ENCODE data around the gene PRPF8. TPM values are rescaled to one million over a fixed set of nuclear protein-coding genes. Genes with fewer than 3 reads are reported as not detected.

PRPF8 gene
- total and polyA plus RNA-seq, 8 donors = 33.6 to 252 (median 147) TPM

DNA sequence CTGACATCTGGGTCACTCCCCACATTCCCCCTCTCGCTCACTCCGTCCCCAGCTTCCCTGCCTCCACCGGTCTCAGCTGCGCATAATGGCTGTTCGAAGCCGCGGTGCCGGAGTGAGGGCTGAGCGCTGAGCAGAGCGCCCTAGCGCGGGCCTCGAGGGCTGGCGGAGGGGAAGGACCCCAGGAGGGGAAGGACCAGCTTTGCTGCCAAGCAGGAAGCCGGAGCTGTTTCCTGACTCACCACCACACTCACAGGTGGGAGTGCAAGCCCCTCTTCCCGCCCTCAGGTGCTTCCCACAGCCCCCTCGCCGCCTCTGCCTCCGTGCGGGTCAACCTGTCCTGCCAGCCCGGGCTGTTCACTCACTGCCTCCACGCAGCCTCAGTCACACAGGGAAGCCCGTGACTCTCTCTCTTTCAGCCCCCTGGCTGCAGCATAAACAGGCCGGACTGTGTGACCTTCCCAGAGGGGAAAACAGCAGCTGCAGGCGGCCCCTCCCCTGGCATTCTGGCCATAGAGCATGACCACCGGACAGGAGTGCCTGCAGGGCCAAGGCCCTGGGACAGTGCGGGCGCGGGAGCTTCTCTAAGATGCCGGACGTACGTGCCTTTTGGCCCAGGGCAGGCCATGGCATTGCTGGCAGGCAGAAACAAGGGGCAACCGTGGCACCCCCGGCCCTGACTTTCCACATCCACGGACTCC is 79.7 kb downstream of the PRPF8 start:
- TF ChIP-seq POLR2A (IDR thresholded peaks at IDR 0.05) (no peak), POLR2AphosphoS5 (IDR thresholded peaks at IDR 0.05) (no peak), EP300 (IDR thresholded peaks at IDR 0.05) (no peak)
- TF ChIP-seq, protein P1, sequence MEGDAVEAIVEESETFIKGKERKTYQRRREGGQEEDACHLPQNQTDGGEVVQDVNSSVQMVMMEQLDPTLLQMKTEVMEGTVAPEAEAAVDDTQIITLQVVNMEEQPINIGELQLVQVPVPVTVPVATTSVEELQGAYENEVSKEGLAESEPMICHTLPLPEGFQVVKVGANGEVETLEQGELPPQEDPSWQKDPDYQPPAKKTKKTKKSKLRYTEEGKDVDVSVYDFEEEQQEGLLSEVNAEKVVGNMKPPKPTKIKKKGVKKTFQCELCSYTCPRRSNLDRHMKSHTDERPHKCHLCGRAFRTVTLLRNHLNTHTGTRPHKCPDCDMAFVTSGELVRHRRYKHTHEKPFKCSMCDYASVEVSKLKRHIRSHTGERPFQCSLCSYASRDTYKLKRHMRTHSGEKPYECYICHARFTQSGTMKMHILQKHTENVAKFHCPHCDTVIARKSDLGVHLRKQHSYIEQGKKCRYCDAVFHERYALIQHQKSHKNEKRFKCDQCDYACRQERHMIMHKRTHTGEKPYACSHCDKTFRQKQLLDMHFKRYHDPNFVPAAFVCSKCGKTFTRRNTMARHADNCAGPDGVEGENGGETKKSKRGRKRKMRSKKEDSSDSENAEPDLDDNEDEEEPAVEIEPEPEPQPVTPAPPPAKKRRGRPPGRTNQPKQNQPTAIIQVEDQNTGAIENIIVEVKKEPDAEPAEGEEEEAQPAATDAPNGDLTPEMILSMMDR (IDR thresholded peaks at IDR 0.05) = no peak
- intact Hi-C loops (cut with DNase I; ENCODE audit: low total_unique reads) = no loop called here
- Histone ChIP-seq H3K4me3 (no peak overlapping the region), H3K4me1 (peaks cover 5 to 37% (median 29%) of the 10 kb centered on the region in 4 donors), H3K9me3 (no peaks in the 10 kb centered on the region), H3K27ac (peak overlapping the region; percentile 41 to 75 (median 65)), H3K27me3 (no peaks in the 10 kb centered on the region), H3K36me3 (peaks cover 0 to 28% (median 9%) of the 10 kb centered on the region in 4 donors)
- peak; percentile 33 to 65 for DNase-seq
- 69 to 80% (median 77%) methylated on average over 27 to 35 of the region's 35 CpGs for WGBS, 5 donors

DNA sequence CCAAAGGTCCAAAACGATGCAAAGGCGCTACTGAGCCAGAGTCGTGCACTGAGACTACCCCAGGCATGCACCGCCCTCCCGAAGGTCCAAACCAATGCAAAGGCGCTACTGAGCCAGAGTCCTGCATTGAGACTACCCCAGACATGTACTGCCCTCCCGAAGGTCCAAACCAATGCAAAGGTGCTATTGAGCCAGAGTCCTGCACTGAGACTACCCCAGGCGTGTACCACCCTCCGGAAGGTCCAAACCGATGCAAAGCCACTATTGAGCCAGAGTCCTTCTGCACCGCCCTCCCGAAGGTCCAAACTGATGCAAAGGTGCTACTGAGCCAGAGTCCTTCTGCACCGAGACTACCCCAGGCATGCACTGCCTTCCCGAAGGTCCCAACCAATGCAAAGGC is 83.1 kb downstream of the PRPF8 start:
- Histone ChIP-seq H3K27ac (no peak overlapping the region), H3K9me3 (no peaks in the 10 kb centered on the region), H3K4me1 (peaks cover 10 to 37% (median 33%) of the 10 kb centered on the region in 4 donors), H3K4me3 (no peak overlapping the region), H3K36me3 (peaks cover 0 to 21% (median 9%) of the 10 kb centered on the region in 4 donors), H3K27me3 (no peaks in the 10 kb centered on the region)
- 96 to 98% (median 97%) methylated on average over 11 to 14 of the region's 14 CpGs for whole genome bisulfite sequencing, 5 donors
- intact Hi-C loops (cut with DNase I; ENCODE audit: low total_unique reads) = no loop called here
- no peak for DNase-seq
- TF ChIP-seq POLR2A (IDR thresholded peaks at IDR 0.05) = no peak
- TF ChIP-seq, protein P1 (IDR thresholded peaks at IDR 0.05) = no peak
- no peak for TF ChIP-seq EP300 (IDR thresholded peaks at IDR 0.05)
- TF ChIP-seq POLR2AphosphoS5 (IDR thresholded peaks at IDR 0.05) = no peak

Small RNA genes within 50 kb of the gene (small RNA-seq; reads per million reads assigned to genes)
- 0 reads per million in 4 donors for gene RN7SL105P

Other genes with a start within 250 kb of the PRPF8 start
- 10 to 100 TPM; 18.2 to 87.5 (median 53.5) TPM for gene CRK, start 228.6 kb downstream of the PRPF8 start, total RNA-seq
- gene CRK, start 228.6 kb downstream of the PRPF8 start, polyA plus RNA-seq = 10 to 100 TPM; 18.0 to 40.5 (median 32.9) TPM
- gene MYO1C, start 192.2 kb downstream of the PRPF8 start, total RNA-seq = 100 to 1,000 TPM in 3 of 5 donors, 10 to 100 TPM in 2; 74.2 to 158 (median 107) TPM
- 10 to 100 TPM; 45.2 to 61.3 (median 54.4) TPM for gene MYO1C, start 192.2 kb downstream of the PRPF8 start, polyA plus RNA-seq
- gene INPP5K, start 168.3 kb downstream of the PRPF8 start, total RNA-seq = 10 to 100 TPM; 38.0 to 97.6 (median 93.4) TPM
- gene INPP5K, start 168.3 kb downstream of the PRPF8 start, polyA plus RNA-seq = 10 to 100 TPM; 22.9 to 27.1 (median 26.6) TPM
- 10 to 100 TPM; 12.1 to 61.7 (median 23.9) TPM for gene PITPNA, start 122.1 kb downstream of the PRPF8 start, total RNA-seq
- 10 to 100 TPM; 19.5 to 27.0 (median 21.8) TPM for gene PITPNA, start 122.1 kb downstream of the PRPF8 start, polyA plus RNA-seq
- gene SLC43A2, start 56.0 kb downstream of the PRPF8 start, total RNA-seq = 10 to 100 TPM in 2 of 5 donors, 1 to 10 TPM in 2, under 1 TPM in 1; 0.29 to 15.8 (median 6.5) TPM
- gene SLC43A2, start 56.0 kb downstream of the PRPF8 start, polyA plus RNA-seq = 1 to 10 TPM; 1.8 to 5.9 (median 4.6) TPM
- 100 to 1,000 TPM in 1 of 5 donors, 10 to 100 TPM in 2, 1 to 10 TPM in 2; 4.1 to 119 (median 53.1) TPM for gene SCARF1, start 39.1 kb downstream of the PRPF8 start, total RNA-seq
- gene SCARF1, start 39.1 kb downstream of the PRPF8 start, polyA plus RNA-seq = 1 to 10 TPM; 1.4 to 2.7 (median 2.0) TPM
- 100 to 1,000 TPM in 1 of 5 donors, 10 to 100 TPM in 3, 1 to 10 TPM in 1; 8.6 to 284 (median 39.1) TPM for gene RILP, start 35.0 kb downstream of the PRPF8 start, total RNA-seq
- gene RILP, start 35.0 kb downstream of the PRPF8 start, polyA plus RNA-seq = 10 to 100 TPM; 15.6 to 32.4 (median 19.2) TPM
- 1 to 10 TPM; 4.5 to 9.6 (median 8.1) TPM for gene TLCD2, start 25.5 kb upstream of the PRPF8 start, total RNA-seq
- gene TLCD2, start 25.5 kb upstream of the PRPF8 start, polyA plus RNA-seq = 1 to 10 TPM; 2.8 to 3.7 (median 3.1) TPM
- gene WDR81, start 39.8 kb upstream of the PRPF8 start, total RNA-seq = 10 to 100 TPM; 13.4 to 56.5 (median 14.0) TPM
- 10 to 100 TPM in 2 of 3 donors, 1 to 10 TPM in 1; 9.3 to 10.6 (median 10.2) TPM for gene WDR81, start 39.8 kb upstream of the PRPF8 start, polyA plus RNA-seq
- 1 to 10 TPM in 2 of 5 donors, under 1 TPM in 3; 0.45 to 4.1 (median 0.87) TPM for gene SERPINF2, start 58.0 kb upstream of the PRPF8 start, total RNA-seq
- gene SERPINF2, start 58.0 kb upstream of the PRPF8 start, polyA plus RNA-seq = 1 to 10 TPM in 2 of 3 donors, under 1 TPM in 1; 0.92 to 5.2 (median 1.9) TPM
- 100 to 1,000 TPM in 4 of 5 donors, 10 to 100 TPM in 1; 72.4 to 334 (median 186) TPM for gene SERPINF1, start 77.2 kb upstream of the PRPF8 start, total RNA-seq
- gene SERPINF1, start 77.2 kb upstream of the PRPF8 start, polyA plus RNA-seq = 100 to 1,000 TPM in 1 of 3 donors, 10 to 100 TPM in 2; 45.5 to 126 (median 68.9) TPM
- gene SMYD4, start 145.0 kb upstream of the PRPF8 start, total RNA-seq = 10 to 100 TPM in 3 of 5 donors, 1 to 10 TPM in 2; 4.7 to 21.0 (median 12.1) TPM
- gene SMYD4, start 145.0 kb upstream of the PRPF8 start, polyA plus RNA-seq = 1 to 10 TPM; 2.7 to 6.6 (median 3.8) TPM
- gene RPA1, start 145.1 kb upstream of the PRPF8 start, total RNA-seq = 10 to 100 TPM; 10.3 to 57.5 (median 27.7) TPM
- 10 to 100 TPM; 14.9 to 24.7 (median 22.9) TPM for gene RPA1, start 145.1 kb upstream of the PRPF8 start, polyA plus RNA-seq